GM19043 (cell line): ENCODE results near the gene KRTAP20-1.

ENCODE experiments used
- ATAC-seq: cut with Tn5 transposase; IDR thresholded peaks from one replicate; pipeline ENCODE4 v1.9.1; 2021; ENCODE audit warnings: low read depth; ENCODE audit not compliant: unreplicated experiment

Gene KRTAP20-1, protein sequence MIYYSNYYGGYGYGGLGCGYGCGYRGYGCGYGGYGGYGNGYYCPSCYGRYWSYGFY

DNA sequence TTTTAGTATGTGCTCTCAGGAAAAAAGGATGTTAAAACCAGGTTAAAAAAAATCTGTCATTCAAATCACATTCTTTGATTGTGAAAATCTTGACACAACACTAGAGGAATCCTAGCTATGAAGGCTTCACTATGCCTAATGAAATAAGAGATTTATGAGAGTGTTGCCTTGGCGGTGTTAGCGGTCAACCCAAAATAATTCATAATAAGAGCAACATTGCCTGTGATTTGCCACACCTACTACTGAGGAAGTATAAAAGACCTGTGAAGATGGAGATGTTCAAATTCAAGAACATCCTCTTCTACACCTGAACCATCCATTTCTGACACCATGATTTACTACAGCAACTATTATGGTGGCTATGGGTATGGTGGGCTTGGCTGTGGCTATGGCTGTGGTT lies at the start of gene KRTAP20-1:
Gene KRTAP20-1, plus strand, starts transcription at position 301 of the 400 bp plus-strand sequence. Its CDS starts 30 bp downstream, at position 331.
- ATAC-seq, result no peak

DNA sequence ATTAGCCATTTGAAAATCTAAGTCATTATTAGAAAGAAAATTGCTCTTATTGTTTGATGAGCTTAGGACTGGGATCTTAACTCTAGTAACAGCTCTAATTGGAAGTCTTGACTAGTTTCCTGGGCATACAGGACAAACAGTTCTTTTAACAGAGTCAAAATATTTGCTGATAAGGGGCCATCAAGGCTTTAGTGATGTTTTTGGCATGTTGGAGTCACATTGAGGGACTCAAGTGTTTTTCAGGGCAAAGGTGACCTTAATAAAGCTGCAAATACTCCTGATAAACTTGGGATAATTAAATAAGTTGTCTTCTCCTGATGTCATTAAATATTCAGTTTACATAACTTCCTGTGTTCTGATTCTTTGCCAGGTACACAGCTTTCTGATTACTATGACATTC lies 48.6 kb upstream of the KRTAP20-1 start:
- no peak for ATAC-seq

- ATAC-seq, result no peak
Observed at GRCh38 chr21:30577766-30578165, 38.5 kb upstream of the KRTAP20-1 start.

GRCh38 chr21:30579346-30579745 lies 36.9 kb upstream of the KRTAP20-1 start:
- no peak for ATAC-seq

GRCh38 chr21:30580132-30580531 lies 36.1 kb upstream of the KRTAP20-1 start:
- no peak for ATAC-seq

GRCh38 chr21:30582870-30583269 lies 33.4 kb upstream of the KRTAP20-1 start:
- no peak for ATAC-seq

- no peak for ATAC-seq
Observed at GRCh38 chr21:30590297-30590696, 25.9 kb upstream of the KRTAP20-1 start, which contains the start of gene KRTAP22-2. TSS of gene KRTAP22-2 (minus strand) at chr21:30590397.

- no peak for ATAC-seq
Observed at GRCh38 chr21:30592140-30592539, 24.1 kb upstream of the KRTAP20-1 start, which contains the start of gene KRTAP6-3. TSS of gene KRTAP6-3 (plus strand) at chr21:30592440. CDS start at chr21:30592446, 6 bp downstream.

DNA sequence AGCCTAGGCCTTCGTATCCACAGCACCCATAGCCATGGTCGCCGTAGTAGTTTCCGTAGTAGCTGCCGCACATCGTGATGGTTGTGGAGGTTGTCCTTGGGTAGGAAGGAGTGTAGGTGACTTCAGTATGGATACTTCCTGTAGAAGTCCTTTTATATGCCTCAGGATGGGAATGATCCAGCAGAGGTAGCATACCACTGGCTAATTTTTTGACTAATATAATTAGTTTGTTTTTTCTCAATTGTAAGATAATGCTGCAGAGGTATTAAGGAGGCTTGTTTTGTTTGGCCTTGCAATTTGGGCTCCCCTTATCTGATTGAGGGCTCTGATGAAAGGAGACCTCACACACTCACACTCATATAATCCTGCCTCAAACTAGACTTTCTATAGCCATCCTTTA lies 17.4 kb upstream of the KRTAP20-1 start, which contains the start of gene KRTAP6-2:
Gene KRTAP6-2, minus strand, starts transcription at position 101 of the 400 bp plus-strand sequence. Its CDS starts 28 bp downstream, at position 73.
- no peak for ATAC-seq

GRCh38 chr21:30600787-30601186 lies 15.4 kb upstream of the KRTAP20-1 start, which contains the start of gene KRTAP22-1:
TSS of gene KRTAP22-1 (plus strand) at chr21:30601087.
- ATAC-seq, result no peak

- no peak for ATAC-seq
Observed at GRCh38 chr21:30605968-30606367, 10.3 kb upstream of the KRTAP20-1 start.

- ATAC-seq, result no peak
Observed at GRCh38 chr21:30612132-30612531, 4.1 kb upstream of the KRTAP20-1 start.

GRCh38 chr21:30613836-30614235 lies 2.4 kb upstream of the KRTAP20-1 start, which contains the start of gene KRTAP6-1:
TSS of gene KRTAP6-1 (minus strand) at chr21:30613930. CDS start at chr21:30613904, 26 bp downstream.
- no peak for ATAC-seq

GRCh38 chr21:30615199-30615598 lies 1.0 kb upstream of the KRTAP20-1 start:
- ATAC-seq, result no peak

DNA sequence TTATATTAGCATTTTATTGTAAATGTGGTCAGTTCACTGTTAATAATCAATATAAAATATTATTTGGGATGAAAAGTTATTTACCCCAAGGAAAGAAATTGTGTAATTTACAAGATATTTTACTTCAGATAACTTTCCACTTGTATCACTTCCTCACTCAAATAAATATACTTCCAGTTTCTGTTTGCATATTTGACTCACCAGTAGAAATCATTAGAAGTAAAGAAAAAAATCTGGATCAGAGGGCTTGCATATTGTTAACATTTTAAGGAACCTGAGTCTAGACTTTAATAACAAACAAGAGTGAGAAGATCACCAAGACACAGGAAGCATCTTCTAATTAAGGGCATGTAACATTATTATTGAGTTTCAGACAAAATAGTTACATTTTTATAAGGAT lies 3.9 kb downstream of the KRTAP20-1 start:
- no peak for ATAC-seq

DNA sequence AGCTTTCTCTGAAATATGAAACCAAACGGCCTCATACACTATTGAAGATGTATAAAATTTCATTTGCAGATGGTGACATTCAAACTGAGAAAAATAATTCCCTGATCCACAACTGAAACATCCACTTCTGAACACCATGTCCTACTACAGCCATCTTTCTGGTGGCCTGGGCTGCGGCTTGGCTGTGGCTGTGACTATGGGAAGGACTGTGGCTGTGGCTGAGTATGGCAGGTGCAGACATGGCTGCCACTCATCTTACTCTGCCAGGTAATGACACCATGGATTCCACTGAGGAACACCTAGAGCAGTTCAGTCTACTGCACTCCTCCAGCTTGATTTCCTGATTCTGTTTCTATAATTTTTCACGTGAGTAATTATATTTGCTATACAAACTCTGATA lies 4.3 kb downstream of the KRTAP20-1 start, which contains the start of gene KRTAP20-4:
Gene KRTAP20-4, plus strand, starts transcription at position 106 of the 400 bp plus-strand sequence.
- no peak for ATAC-seq

DNA sequence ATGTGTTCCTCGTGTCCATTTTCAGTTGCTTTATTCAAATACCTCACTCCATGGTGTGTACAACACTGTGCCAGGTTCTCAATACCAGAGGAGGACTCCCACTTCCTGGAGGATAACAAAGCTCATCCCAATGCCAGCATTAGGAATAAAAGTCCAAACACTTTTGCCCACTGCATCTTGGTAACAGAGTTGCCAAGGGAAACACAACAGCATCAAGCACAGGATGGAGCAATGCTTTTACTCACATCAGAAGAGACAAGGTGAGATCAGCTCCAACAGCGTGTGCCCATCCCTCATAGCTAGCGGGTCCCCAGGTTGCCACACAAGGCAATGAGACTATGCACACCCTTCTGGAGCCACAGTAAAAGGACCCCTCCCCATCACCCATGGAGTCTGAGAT lies 7.1 kb downstream of the KRTAP20-1 start:
- no peak for ATAC-seq

DNA sequence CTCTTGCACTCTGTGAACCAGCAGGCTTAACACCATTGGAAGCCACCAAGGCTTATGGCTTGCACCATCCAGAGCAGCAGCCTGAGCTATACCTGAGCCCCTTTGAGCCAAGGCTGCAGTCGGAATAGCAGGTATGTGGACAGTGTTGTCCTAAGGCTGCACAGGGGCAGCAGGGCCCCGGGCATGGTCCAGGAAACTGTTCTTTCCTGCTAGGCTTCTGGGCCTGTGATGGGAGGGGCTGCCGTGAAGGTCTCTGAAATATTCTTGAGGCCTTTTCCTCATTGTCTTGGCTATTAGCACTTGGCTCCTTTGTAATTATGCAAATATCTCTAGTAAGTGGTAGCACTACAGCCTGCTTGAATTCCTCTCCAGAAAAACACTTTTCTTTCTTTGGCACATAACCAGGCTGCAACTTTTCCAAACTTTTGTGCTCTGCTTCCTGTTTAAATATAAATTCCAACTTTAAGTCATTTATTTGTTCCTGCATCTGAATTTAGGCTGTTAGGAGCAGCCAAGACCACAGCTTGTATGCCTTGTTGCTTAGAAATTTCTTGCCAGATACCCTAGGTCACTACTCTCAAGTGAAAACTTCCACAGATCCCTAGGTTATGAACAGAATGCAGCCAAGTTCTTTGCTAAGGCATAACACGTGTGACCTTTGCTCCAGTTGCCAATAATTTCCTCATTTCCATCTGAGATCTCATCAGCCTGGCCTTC lies 9.4 kb downstream of the KRTAP20-1 start:
- no peak for ATAC-seq

DNA sequence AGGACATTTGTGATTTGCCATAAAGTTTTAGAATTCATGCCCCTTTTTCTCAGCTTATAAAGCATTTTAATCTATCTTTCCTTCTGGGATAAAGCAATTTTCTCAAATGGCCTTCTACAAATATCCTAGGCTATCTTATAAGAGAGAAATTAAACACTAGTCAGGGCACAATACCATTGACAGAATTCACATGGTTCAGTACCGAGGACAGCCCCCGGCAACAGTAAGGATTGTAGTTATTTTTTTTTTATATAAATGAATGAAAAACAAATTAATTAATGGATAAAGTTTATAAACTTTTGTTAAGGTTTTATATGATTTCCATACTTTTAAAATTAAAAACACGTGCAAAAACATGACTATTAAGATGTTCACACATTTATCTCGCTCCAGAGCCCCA lies 11.9 kb downstream of the KRTAP20-1 start:
- no peak for ATAC-seq

DNA sequence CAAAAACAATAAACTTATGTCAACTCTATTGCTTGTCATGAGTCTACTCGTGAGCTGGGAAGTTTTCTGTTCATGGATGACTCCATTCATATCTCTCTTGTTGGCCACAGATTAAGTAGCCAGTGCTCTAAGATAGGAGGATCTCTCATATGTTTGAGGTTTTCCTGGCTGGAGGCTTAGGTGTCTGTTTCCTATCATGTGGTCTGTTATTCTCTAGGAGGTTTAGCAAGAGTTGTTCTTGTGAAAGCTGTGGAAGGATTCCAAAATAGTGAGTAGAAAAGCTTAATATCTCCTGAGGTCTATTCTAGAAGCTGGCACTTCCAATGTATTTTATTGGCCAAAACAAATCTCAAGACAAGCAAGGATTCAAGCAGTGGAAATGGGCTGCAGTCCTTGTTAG lies 13.0 kb downstream of the KRTAP20-1 start:
- no peak for ATAC-seq

- no peak for ATAC-seq
Observed at GRCh38 chr21:30634906-30635305, 18.7 kb downstream of the KRTAP20-1 start, which contains the start of gene KRTAP20-2. TSS of gene KRTAP20-2 (plus strand) at chr21:30635206. CDS start at chr21:30635264, 58 bp downstream.

GRCh38 chr21:30638686-30639085 lies 22.5 kb downstream of the KRTAP20-1 start:
- ATAC-seq, result no peak
